ENCODE measurements around the gene LRATD1.
"Not testable (repeated sequence)": the region's sequence is repeated elsewhere in the genome, so short reads cannot be mapped to it uniquely, and the experiment has no call there.

LRATD1 gene

DNA sequence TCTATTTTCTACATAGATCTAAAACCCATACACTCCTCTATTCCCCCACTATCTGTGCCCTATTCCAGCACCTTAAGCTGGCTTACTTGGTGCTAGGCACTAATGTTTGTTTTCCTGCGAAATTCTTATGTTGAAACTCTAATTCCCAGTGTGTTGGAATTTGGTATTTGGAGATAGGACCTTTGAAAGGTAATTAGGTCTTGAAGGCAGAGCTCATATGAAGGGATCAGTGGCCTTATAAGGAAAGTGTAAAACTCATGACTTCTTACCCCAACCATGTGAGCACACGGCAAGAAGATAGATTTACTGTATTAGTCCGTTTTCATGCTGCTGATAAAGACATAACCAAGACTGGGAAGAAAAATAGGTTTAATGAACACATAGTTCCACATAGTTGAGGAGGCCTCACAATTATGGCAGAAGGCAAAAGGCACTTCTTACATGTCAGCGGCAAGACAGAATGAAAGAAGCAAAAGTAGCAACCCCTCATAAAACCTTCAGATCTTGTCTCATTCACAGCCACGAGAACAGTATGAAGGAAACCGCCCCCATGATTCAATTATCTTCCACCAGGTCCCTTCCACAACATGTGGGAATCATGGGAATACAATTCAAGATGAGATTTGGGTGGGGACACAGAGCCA is 10.5 kb upstream of the LRATD1 start:
- no peak for TF ChIP-seq EZH2phosphoT487 (IDR thresholded peaks at IDR 0.05; ENCODE audit: borderline replicate concordance)
- TF ChIP-seq, protein P1, sequence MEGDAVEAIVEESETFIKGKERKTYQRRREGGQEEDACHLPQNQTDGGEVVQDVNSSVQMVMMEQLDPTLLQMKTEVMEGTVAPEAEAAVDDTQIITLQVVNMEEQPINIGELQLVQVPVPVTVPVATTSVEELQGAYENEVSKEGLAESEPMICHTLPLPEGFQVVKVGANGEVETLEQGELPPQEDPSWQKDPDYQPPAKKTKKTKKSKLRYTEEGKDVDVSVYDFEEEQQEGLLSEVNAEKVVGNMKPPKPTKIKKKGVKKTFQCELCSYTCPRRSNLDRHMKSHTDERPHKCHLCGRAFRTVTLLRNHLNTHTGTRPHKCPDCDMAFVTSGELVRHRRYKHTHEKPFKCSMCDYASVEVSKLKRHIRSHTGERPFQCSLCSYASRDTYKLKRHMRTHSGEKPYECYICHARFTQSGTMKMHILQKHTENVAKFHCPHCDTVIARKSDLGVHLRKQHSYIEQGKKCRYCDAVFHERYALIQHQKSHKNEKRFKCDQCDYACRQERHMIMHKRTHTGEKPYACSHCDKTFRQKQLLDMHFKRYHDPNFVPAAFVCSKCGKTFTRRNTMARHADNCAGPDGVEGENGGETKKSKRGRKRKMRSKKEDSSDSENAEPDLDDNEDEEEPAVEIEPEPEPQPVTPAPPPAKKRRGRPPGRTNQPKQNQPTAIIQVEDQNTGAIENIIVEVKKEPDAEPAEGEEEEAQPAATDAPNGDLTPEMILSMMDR (conservative IDR thresholded peaks at IDR 0.05; ENCODE audit: low read length) = no peak
- H4K20me1 ChIP-seq (ENCODE audit: insufficient read depth, low read length, poor library complexity, severe bottlenecking) = no peaks in the 10 kb centered on the region
- H2AFZ ChIP-seq (ENCODE audit: low read length) = no peak overlapping the region
- H3K27me3 ChIP-seq (ENCODE audit: insufficient read depth, low read length, poor library complexity, severe bottlenecking) = no peaks in the 10 kb centered on the region
- H3K9me2 ChIP-seq (replicated peaks; ENCODE audit: low read depth, low read length) = no peaks in the 10 kb centered on the region
- no peaks in the 10 kb centered on the region for H3K79me2 ChIP-seq (ENCODE audit: insufficient read depth, low read length)
- H3K9ac ChIP-seq (ENCODE audit: low read depth, low read length, poor library complexity, severe bottlenecking) = no peak overlapping the region
- no peaks in the 10 kb centered on the region for H3F3A ChIP-seq (ENCODE audit: low read depth)
- no peaks in the 10 kb centered on the region for H3K9me3 ChIP-seq (ENCODE audit: insufficient read depth, low read depth, low read length)
- no peak overlapping the region for H3K4me3 ChIP-seq (ENCODE audit: low read length, poor library complexity, severe bottlenecking)
- H3K36me3 ChIP-seq (ENCODE audit: insufficient read depth, low read length) = no peaks in the 10 kb centered on the region
- H3K4me1 ChIP-seq (ENCODE audit: insufficient read depth, low read length, poor library complexity, severe bottlenecking) = no peaks in the 10 kb centered on the region
- no peak overlapping the region for H3K4me2 ChIP-seq (ENCODE audit: low read depth, low read length, poor library complexity, severe bottlenecking)

DNA sequence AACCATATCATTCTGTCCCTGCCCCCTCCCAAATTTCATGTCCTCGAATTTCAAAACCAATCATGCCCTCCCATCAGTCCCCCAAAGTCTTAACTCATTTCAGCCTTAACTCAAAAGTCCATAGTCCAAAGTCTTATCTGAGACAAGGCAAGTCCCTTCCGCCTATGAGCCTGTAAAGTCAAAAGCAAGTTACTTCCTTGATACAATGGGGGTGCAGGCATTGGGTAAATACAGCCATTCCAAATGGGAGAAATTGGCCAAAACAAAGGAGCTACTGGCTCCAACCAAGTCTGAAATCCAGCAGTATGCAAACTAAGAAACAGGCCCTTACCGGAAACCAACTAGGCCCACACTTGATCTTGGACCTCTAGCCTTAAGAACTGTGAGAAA is 10.0 kb upstream of the LRATD1 start:
- H3K4me1 ChIP-seq (ENCODE audit: insufficient read depth, low read length, poor library complexity, severe bottlenecking); H3K79me2 ChIP-seq (ENCODE audit: insufficient read depth, low read length); H3K9ac ChIP-seq (ENCODE audit: low read depth, low read length, poor library complexity, severe bottlenecking); H3F3A ChIP-seq (ENCODE audit: low read depth); H3K27me3 ChIP-seq (ENCODE audit: insufficient read depth, low read length, poor library complexity, severe bottlenecking); H3K4me2 ChIP-seq (ENCODE audit: low read depth, low read length, poor library complexity, severe bottlenecking); H2AFZ ChIP-seq (ENCODE audit: low read length); H4K20me1 ChIP-seq (ENCODE audit: insufficient read depth, low read length, poor library complexity, severe bottlenecking); H3K9me3 ChIP-seq (ENCODE audit: insufficient read depth, low read depth, low read length); H3K4me3 ChIP-seq (ENCODE audit: low read length, poor library complexity, severe bottlenecking); H3K36me3 ChIP-seq (ENCODE audit: insufficient read depth, low read length); H3K9me2 ChIP-seq (replicated peaks; ENCODE audit: low read depth, low read length): not testable (repeated sequence)

DNA sequence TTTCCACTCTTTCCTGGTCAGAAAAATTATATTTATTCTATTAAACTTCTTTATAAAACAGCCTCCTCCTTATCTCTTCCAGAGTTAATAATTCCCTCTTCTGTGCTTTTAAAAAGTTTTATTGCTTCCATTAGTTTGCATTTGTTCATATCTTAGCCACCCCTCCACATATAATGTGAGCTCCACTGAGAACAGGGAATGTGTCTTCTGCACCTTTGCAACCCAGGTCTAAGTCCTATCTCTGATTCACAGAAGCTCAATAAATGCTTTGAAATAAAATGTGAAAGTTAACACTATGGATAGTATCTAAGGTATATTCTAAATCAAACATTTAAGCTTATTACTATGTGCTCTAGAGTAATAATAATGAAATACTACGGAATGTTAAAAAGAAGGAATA is 9.3 kb upstream of the LRATD1 start:
- no peaks in the 10 kb centered on the region for H3K4me1 ChIP-seq (ENCODE audit: insufficient read depth, low read length, poor library complexity, severe bottlenecking)
- H3K27me3 ChIP-seq (ENCODE audit: insufficient read depth, low read length, poor library complexity, severe bottlenecking) = no peaks in the 10 kb centered on the region
- no peaks in the 10 kb centered on the region for H3K9me3 ChIP-seq (ENCODE audit: insufficient read depth, low read depth, low read length)
- H3K4me3 ChIP-seq (ENCODE audit: low read length, poor library complexity, severe bottlenecking) = no peak overlapping the region
- no peaks in the 10 kb centered on the region for H3F3A ChIP-seq (ENCODE audit: low read depth)
- no peak overlapping the region for H2AFZ ChIP-seq (ENCODE audit: low read length)
- TF ChIP-seq, protein P1 (conservative IDR thresholded peaks at IDR 0.05; ENCODE audit: low read length) = no peak
- no peak for TF ChIP-seq EZH2phosphoT487 (IDR thresholded peaks at IDR 0.05; ENCODE audit: borderline replicate concordance)
- H3K9ac ChIP-seq (ENCODE audit: low read depth, low read length, poor library complexity, severe bottlenecking) = no peak overlapping the region
- no peaks in the 10 kb centered on the region for H3K9me2 ChIP-seq (replicated peaks; ENCODE audit: low read depth, low read length)
- H3K79me2 ChIP-seq (ENCODE audit: insufficient read depth, low read length) = no peaks in the 10 kb centered on the region
- H3K4me2 ChIP-seq (ENCODE audit: low read depth, low read length, poor library complexity, severe bottlenecking) = no peak overlapping the region
- no peaks in the 10 kb centered on the region for H4K20me1 ChIP-seq (ENCODE audit: insufficient read depth, low read length, poor library complexity, severe bottlenecking)
- no peaks in the 10 kb centered on the region for H3K36me3 ChIP-seq (ENCODE audit: insufficient read depth, low read length)

DNA sequence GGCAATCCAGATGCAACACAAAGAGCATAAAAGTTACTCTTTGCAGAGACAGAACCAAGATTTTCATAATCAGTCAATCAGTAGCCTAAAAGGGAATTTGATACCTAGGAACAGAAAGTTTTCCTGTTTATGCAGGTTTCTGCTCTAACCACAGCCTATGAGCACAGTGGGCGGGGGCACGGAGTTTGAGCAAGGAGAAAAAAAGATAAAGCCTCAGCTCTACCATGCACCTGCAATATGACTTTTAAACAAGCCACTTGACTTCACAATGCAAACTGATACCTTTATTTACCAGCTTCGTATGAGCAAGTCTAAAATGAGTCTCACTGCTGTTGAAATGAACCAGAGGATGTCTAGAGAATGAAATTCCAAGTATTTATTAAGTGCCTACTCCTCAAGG is 5.6 kb upstream of the LRATD1 start:
- Histone ChIP-seq H3K9me2 (replicated peaks; ENCODE audit: low read depth, low read length) (no peaks in the 10 kb centered on the region), H3K9me3 (ENCODE audit: insufficient read depth, low read depth, low read length) (no peaks in the 10 kb centered on the region), H3K4me3 (ENCODE audit: low read length, poor library complexity, severe bottlenecking) (no peak overlapping the region), H2AFZ (ENCODE audit: low read length) (no peak overlapping the region), H3K4me1 (ENCODE audit: insufficient read depth, low read length, poor library complexity, severe bottlenecking) (no peaks in the 10 kb centered on the region), H3F3A (ENCODE audit: low read depth) (no peaks in the 10 kb centered on the region), H3K36me3 (ENCODE audit: insufficient read depth, low read length) (no peaks in the 10 kb centered on the region), H3K27me3 (ENCODE audit: insufficient read depth, low read length, poor library complexity, severe bottlenecking) (no peaks in the 10 kb centered on the region), H3K9ac (ENCODE audit: low read depth, low read length, poor library complexity, severe bottlenecking) (no peak overlapping the region), H3K79me2 (ENCODE audit: insufficient read depth, low read length) (no peaks in the 10 kb centered on the region), H4K20me1 (ENCODE audit: insufficient read depth, low read length, poor library complexity, severe bottlenecking) (no peaks in the 10 kb centered on the region), H3K4me2 (ENCODE audit: low read depth, low read length, poor library complexity, severe bottlenecking) (no peak overlapping the region)
- TF ChIP-seq, protein P1 (conservative IDR thresholded peaks at IDR 0.05; ENCODE audit: low read length) = no peak
- TF ChIP-seq EZH2phosphoT487 (IDR thresholded peaks at IDR 0.05; ENCODE audit: borderline replicate concordance) = no peak

Measured in Loucy (cell line).